Endothelial cell (in vitro differentiated cells): ENCODE results near the gene ZNF180. TPM values are rescaled to one million over a fixed set of nuclear protein-coding genes. Genes with fewer than 3 reads are reported as not detected.
A peak's percentile ranks its signal among the peaks of the same experiment; 100 is the strongest.

Experiments used
- DNase-seq: peaks from one replicate; pipeline ENCODE4 v3.0.0; 2021; ENCODE audit warnings: low spot score
- H3K27ac Mint-ChIP-seq: one replicate; pipeline ENCODE4 v1.8.0; 2021; ENCODE audit warnings: mixed read lengths, inconsistent platforms; ENCODE audit not compliant: unreplicated experiment
- H3K27me3 Mint-ChIP-seq: one replicate; pipeline ENCODE4 v1.8.0; 2021; ENCODE audit warnings: mild to moderate bottlenecking, moderate library complexity, mixed read lengths, inconsistent platforms; ENCODE audit not compliant: unreplicated experiment
- H3K36me3 Mint-ChIP-seq: one replicate; pipeline ENCODE4 v1.8.0; 2021; ENCODE audit warnings: mild to moderate bottlenecking, low read depth, mixed read lengths, inconsistent platforms; ENCODE audit not compliant: unreplicated experiment
- H3K4me1 Mint-ChIP-seq: one replicate; pipeline ENCODE4 v1.8.0; 2021; ENCODE audit warnings: mild to moderate bottlenecking, mixed read lengths, inconsistent platforms; ENCODE audit not compliant: unreplicated experiment
- H3K4me3 Mint-ChIP-seq: one replicate; pipeline ENCODE4 v1.8.0; 2021; ENCODE audit warnings: mild to moderate bottlenecking, mixed read lengths, inconsistent platforms; ENCODE audit not compliant: unreplicated experiment
- H3K9me3 Mint-ChIP-seq: one replicate; pipeline ENCODE4 v1.8.0; 2021; ENCODE audit warnings: mixed read lengths, inconsistent platforms; ENCODE audit not compliant: unreplicated experiment
- CTCF ChIP-seq: fragments of 200-600 bp; sonication (generic); IDR thresholded peaks from one replicate; pipeline ENCODE4 v1.5.0; 2021; ENCODE audit warnings: antibody characterized with exemption; ENCODE audit not compliant: unreplicated experiment
- total RNA-seq: library from RNA; stranded (reverse); fragmentation: NEBNext Ultra II Directional; extraction: Animal tissue kit (Norgen Biotek cat#: 25700); gene quantifications from one replicate; pipeline ENCODE4 v1.2.1, GENCODE V29; 2021; ENCODE audit not compliant: unreplicated experiment

ZNF180 gene
- total RNA-seq, 1 donor from 2014 or later = 7.7 TPM

- no peaks in the 10 kb centered on the region for H3K27me3 Mint-ChIP-seq
- H3K27ac Mint-ChIP-seq = no peak overlapping the region
- no peak for DNase-seq
- peaks cover 65% of the 10 kb centered on the region for H3K36me3 Mint-ChIP-seq
- H3K9me3 Mint-ChIP-seq = peaks cover 18% of the 10 kb centered on the region
- no peak for TF ChIP-seq CTCF
- H3K4me3 Mint-ChIP-seq = peak overlapping the region; percentile 20
- no peaks in the 10 kb centered on the region for H3K4me1 Mint-ChIP-seq
Measured at GRCh38 chr19:44435441-44435840, 64.9 kb downstream of the ZNF180 start.

- no peaks in the 10 kb centered on the region for H3K4me1 Mint-ChIP-seq
- no peak for TF ChIP-seq CTCF
- peaks cover 2% of the 10 kb centered on the region for H3K27me3 Mint-ChIP-seq
- peak overlapping the region; percentile 53 for H3K4me3 Mint-ChIP-seq
- no peak overlapping the region for H3K27ac Mint-ChIP-seq
- peaks cover 79% of the 10 kb centered on the region for H3K36me3 Mint-ChIP-seq
- no peak for DNase-seq
- peaks cover 38% of the 10 kb centered on the region for H3K9me3 Mint-ChIP-seq
Measured at GRCh38 chr19:44430956-44431355, 69.4 kb downstream of the ZNF180 start.

Other genes with a start within 250 kb of the ZNF180 start
- gene ZNF233, start 240.6 kb downstream of the ZNF180 start, total RNA-seq = 5.5 TPM
- 14.9 TPM for gene ZNF235, start 195.5 kb downstream of the ZNF180 start, total RNA-seq
- 12.3 TPM for gene ZNF112, start 143.8 kb downstream of the ZNF180 start, total RNA-seq
- 3.2 TPM for gene ZNF285, start 98.9 kb downstream of the ZNF180 start, total RNA-seq
- 10.3 TPM for gene ZNF229, start 52.0 kb downstream of the ZNF180 start, total RNA-seq
- gene CEACAM20, start 29.2 kb upstream of the ZNF180 start, total RNA-seq = not detected
- not detected for gene IGSF23, start 113.0 kb upstream of the ZNF180 start, total RNA-seq
- gene PVR, start 143.4 kb upstream of the ZNF180 start, total RNA-seq = 14.8 TPM
- gene CEACAM19, start 171.0 kb upstream of the ZNF180 start, total RNA-seq = 3.7 TPM
- not detected for gene CEACAM16, start 198.6 kb upstream of the ZNF180 start, total RNA-seq
- 1.9 TPM for gene BCL3, start 248.2 kb upstream of the ZNF180 start, total RNA-seq